ENCODE data around the gene CACNB4. TPM values are rescaled to one million over a fixed set of nuclear protein-coding genes. Genes with fewer than 3 reads are reported as not detected.

The CACNB4 gene
- total RNA-seq, 1 experiment from 2014 or later = 1.00 TPM

- Histone ChIP-seq H3K27me3 (replicated peaks; ENCODE audit: control insufficient read depth, insufficient read depth, low read length) (no peaks in the 10 kb centered on the region), H3K36me3 (ENCODE audit: control insufficient read depth, insufficient read depth, low read length) (no peaks in the 10 kb centered on the region), H3K4me3 (ENCODE audit: low read depth, low read length) (no peak overlapping the region), H3K9me3 (no peaks in the 10 kb centered on the region), H3K4me1 (peaks cover 9% of the 10 kb centered on the region)
- Mint-ChIP-seq H3K36me3 (ENCODE audit: insufficient read depth, unreplicated experiment) (no peaks in the 10 kb centered on the region), H3K27ac (ENCODE audit: unreplicated experiment) (no peak overlapping the region), H3K27me3 (ENCODE audit: insufficient read depth, unreplicated experiment) (no peaks in the 10 kb centered on the region), H3K4me1 (ENCODE audit: low read depth, unreplicated experiment) (peaks cover 8% of the 10 kb centered on the region), H3K9me3 (ENCODE audit: unreplicated experiment) (no peaks in the 10 kb centered on the region), H3K4me3 (ENCODE audit: unreplicated experiment) (no peak overlapping the region)
- POLR2A ChIA-PET = no interaction called here
- DNase-seq = no peak
- CTCF ChIA-PET = no interaction called here
- BruUV-seq (replicated peaks) = no TSS peak
- no peak for TF ChIP-seq CTCF (IDR thresholded peaks at IDR 0.05; ENCODE audit: insufficient read depth in 1 of 2, low read depth in 1 of 2, low read length in 1 of 2, severe bottlenecking in 1 of 2, unreplicated experiment in 1 of 2)
- intact Hi-C loops (cut with micrococcal nuclease; ENCODE audit: unreplicated experiment) = no loop called here
Measured at GRCh38 chr2:152042636-152043615, 55.9 kb downstream of the CACNB4 start.

- no peaks in the 10 kb centered on the region for H3K9me3 Mint-ChIP-seq (ENCODE audit: unreplicated experiment)
- POLR2A ChIA-PET = no interaction called here
- no peak for TF ChIP-seq CTCF (IDR thresholded peaks at IDR 0.05; ENCODE audit: insufficient read depth in 1 of 2, low read depth in 1 of 2, low read length in 1 of 2, severe bottlenecking in 1 of 2, unreplicated experiment in 1 of 2)
- no peak overlapping the region for H3K4me3 Mint-ChIP-seq (ENCODE audit: unreplicated experiment)
- no peaks in the 10 kb centered on the region for H3K9me3 ChIP-seq
- H3K4me3 ChIP-seq (ENCODE audit: low read depth, low read length) = no peak overlapping the region
- no peaks in the 10 kb centered on the region for H3K27me3 Mint-ChIP-seq (ENCODE audit: insufficient read depth, unreplicated experiment)
- H3K36me3 ChIP-seq (ENCODE audit: control insufficient read depth, insufficient read depth, low read length) = no peaks in the 10 kb centered on the region
- H3K36me3 Mint-ChIP-seq (ENCODE audit: insufficient read depth, unreplicated experiment) = no peaks in the 10 kb centered on the region
- H3K4me1 Mint-ChIP-seq (ENCODE audit: low read depth, unreplicated experiment) = peaks cover 8% of the 10 kb centered on the region
- H3K4me1 ChIP-seq = peaks cover 9% of the 10 kb centered on the region
- DNase-seq = no peak
- H3K27ac Mint-ChIP-seq (ENCODE audit: unreplicated experiment) = no peak overlapping the region
- CTCF ChIA-PET = interaction anchor here (0.8 kb wide), 1 partner anchor 12 kb away, joined by 3 read pairs; no protein-coding TSS in a partner anchor
- no TSS peak for BruUV-seq (replicated peaks)
- intact Hi-C loops (cut with micrococcal nuclease; ENCODE audit: unreplicated experiment) = loop anchor here (5.0 kb wide), 1 partner anchor 59 kb away; the partner anchor contains the start of gene CACNB4
- H3K27me3 ChIP-seq (replicated peaks; ENCODE audit: control insufficient read depth, insufficient read depth, low read length) = no peaks in the 10 kb centered on the region
Measured at GRCh38 chr2:152038441-152038958, 60.3 kb downstream of the CACNB4 start.

- BruUV-seq (replicated peaks) = no TSS peak
- ChIA-PET CTCF (interaction anchor here (0.8 kb wide), 1 partner anchor 12 kb away, joined by 3 read pairs; no protein-coding TSS in a partner anchor), POLR2A (no interaction called here)
- no peak overlapping the region for H3K4me3 Mint-ChIP-seq (ENCODE audit: unreplicated experiment)
- peaks cover 3% of the 10 kb centered on the region for H3K4me1 Mint-ChIP-seq (ENCODE audit: low read depth, unreplicated experiment)
- H3K4me1 ChIP-seq = peaks cover 8% of the 10 kb centered on the region
- H3K36me3 Mint-ChIP-seq (ENCODE audit: insufficient read depth, unreplicated experiment) = no peaks in the 10 kb centered on the region
- no peaks in the 10 kb centered on the region for H3K36me3 ChIP-seq (ENCODE audit: control insufficient read depth, insufficient read depth, low read length)
- H3K27me3 ChIP-seq (replicated peaks; ENCODE audit: control insufficient read depth, insufficient read depth, low read length) = no peaks in the 10 kb centered on the region
- H3K9me3 Mint-ChIP-seq (ENCODE audit: unreplicated experiment) = no peaks in the 10 kb centered on the region
- no peak for DNase-seq
- no peak for TF ChIP-seq CTCF (IDR thresholded peaks at IDR 0.05; ENCODE audit: insufficient read depth in 1 of 2, low read depth in 1 of 2, low read length in 1 of 2, severe bottlenecking in 1 of 2, unreplicated experiment in 1 of 2)
- H3K4me3 ChIP-seq (ENCODE audit: low read depth, low read length) = no peak overlapping the region
- no peaks in the 10 kb centered on the region for H3K9me3 ChIP-seq
- intact Hi-C loops (cut with micrococcal nuclease; ENCODE audit: unreplicated experiment) = loop anchor here (1.0 to 5.0 kb wide), 5 partner anchors 59 to 597 kb away; partner anchors contain the start of genes CACNB4 and STAM2
- H3K27ac Mint-ChIP-seq (ENCODE audit: unreplicated experiment) = no peak overlapping the region
- H3K27me3 Mint-ChIP-seq (ENCODE audit: insufficient read depth, unreplicated experiment) = no peaks in the 10 kb centered on the region
Measured at GRCh38 chr2:152037743-152038435, 61.0 kb downstream of the CACNB4 start.

All from Caco-2 (cell line).